Right forelimb (tissue), 1 donor: ENCODE measurements around the gene IL1RL2.

Source experiments
- DNase-seq: peaks from one replicate; pipeline ENCODE4 v3.0.0-alpha.2; 2018

Gene IL1RL2

GRCh38 chr2:102240640-102241370, 54.0 kb downstream of the IL1RL2 start:
- peak; percentile 89 for DNase-seq

GRCh38 chr2:102241616-102242305, 54.9 kb downstream of the IL1RL2 start:
- no peak for DNase-seq

GRCh38 chr2:102245266-102246151, 58.7 kb downstream of the IL1RL2 start:
- DNase-seq, result no peak

- no peak for DNase-seq
Measured at GRCh38 chr2:102250278-102250821, 63.5 kb downstream of the IL1RL2 start.

- peak; percentile 75 for DNase-seq
Measured at GRCh38 chr2:102251042-102251848, 64.4 kb downstream of the IL1RL2 start.

- DNase-seq, result no peak
Measured at GRCh38 chr2:102251849-102252203, 65.0 kb downstream of the IL1RL2 start.

GRCh38 chr2:102252236-102252635, 65.4 kb downstream of the IL1RL2 start:
- DNase-seq, result no peak

- DNase-seq, result no peak
Measured at GRCh38 chr2:102253140-102253752, 66.4 kb downstream of the IL1RL2 start.

- DNase-seq, result no peak
Measured at GRCh38 chr2:102253753-102254150, 66.9 kb downstream of the IL1RL2 start.

GRCh38 chr2:102256276-102256675, 69.5 kb downstream of the IL1RL2 start:
- no peak for DNase-seq

GRCh38 chr2:102256874-102257462, 70.1 kb downstream of the IL1RL2 start:
- DNase-seq, result no peak

GRCh38 chr2:102258025-102258385, 71.2 kb downstream of the IL1RL2 start:
- no peak for DNase-seq

- no peak for DNase-seq
Measured at GRCh38 chr2:102258386-102259074, 71.7 kb downstream of the IL1RL2 start.

- no peak for DNase-seq
Measured at GRCh38 chr2:102261467-102262135, 74.8 kb downstream of the IL1RL2 start.

- no peak for DNase-seq
Measured at GRCh38 chr2:102262216-102263129, 75.7 kb downstream of the IL1RL2 start.

- DNase-seq, result no peak
Measured at GRCh38 chr2:102264952-102265351, 78.1 kb downstream of the IL1RL2 start.

- DNase-seq, result no peak
Measured at GRCh38 chr2:102266204-102266603, 79.4 kb downstream of the IL1RL2 start.

GRCh38 chr2:102267774-102268173, 81.0 kb downstream of the IL1RL2 start:
- DNase-seq, result no peak

GRCh38 chr2:102268510-102269199, 81.8 kb downstream of the IL1RL2 start:
- DNase-seq, result no peak
